Ammon's horn (tissue), 1 donor: ENCODE measurements around the gene ZXDC.

Experiments used
- DNase-seq: peaks from one replicate; pipeline ENCODE4 v3.0.0-alpha.2; 2016; ENCODE audit warnings: low spot score

The ZXDC gene

DNA sequence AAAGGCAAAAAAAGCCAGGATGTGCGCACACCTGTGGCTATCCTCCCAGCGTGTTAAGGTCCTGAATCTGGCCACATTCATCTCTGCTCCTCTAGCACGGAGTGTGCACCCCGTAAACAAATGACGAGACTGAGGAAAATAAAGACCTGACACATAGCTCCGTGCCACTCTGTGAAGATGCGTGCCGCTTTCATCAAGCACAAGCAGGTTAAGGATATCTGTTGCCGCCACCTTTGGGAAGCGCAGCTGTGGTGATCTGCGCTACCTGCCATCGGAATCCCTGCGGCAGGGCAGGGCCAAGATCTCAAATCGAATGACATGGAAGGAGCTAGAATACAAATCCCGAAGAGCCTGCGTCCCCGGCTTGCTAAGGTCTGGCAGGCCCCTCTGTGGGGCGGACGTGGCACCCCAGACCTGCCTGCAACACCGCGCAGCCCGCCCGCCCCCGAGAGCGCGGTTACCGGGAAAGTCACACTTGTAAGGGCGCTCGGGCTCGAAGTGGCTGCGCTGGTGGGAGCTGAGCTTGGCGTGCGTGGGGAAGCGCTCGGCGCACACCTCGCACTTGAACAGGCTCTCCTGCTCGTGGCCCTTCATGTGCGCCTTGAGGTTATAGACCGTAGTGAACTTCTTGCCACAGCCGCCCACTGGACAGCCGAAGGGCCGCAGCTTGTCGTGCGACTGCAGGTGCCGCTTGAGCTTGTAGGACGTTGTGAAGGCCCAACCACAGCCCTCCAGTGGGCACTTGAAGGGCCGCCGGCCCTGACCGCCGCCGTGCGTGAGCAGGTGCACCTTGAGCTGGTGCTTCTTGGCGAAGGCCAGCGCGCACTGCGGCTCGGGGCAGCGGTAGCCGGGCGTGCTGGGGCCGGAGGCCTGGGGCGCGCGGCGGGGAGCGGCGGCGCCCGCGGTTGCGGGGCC, 936 bp downstream of the ZXDC start:
- no peak for DNase-seq

DNA sequence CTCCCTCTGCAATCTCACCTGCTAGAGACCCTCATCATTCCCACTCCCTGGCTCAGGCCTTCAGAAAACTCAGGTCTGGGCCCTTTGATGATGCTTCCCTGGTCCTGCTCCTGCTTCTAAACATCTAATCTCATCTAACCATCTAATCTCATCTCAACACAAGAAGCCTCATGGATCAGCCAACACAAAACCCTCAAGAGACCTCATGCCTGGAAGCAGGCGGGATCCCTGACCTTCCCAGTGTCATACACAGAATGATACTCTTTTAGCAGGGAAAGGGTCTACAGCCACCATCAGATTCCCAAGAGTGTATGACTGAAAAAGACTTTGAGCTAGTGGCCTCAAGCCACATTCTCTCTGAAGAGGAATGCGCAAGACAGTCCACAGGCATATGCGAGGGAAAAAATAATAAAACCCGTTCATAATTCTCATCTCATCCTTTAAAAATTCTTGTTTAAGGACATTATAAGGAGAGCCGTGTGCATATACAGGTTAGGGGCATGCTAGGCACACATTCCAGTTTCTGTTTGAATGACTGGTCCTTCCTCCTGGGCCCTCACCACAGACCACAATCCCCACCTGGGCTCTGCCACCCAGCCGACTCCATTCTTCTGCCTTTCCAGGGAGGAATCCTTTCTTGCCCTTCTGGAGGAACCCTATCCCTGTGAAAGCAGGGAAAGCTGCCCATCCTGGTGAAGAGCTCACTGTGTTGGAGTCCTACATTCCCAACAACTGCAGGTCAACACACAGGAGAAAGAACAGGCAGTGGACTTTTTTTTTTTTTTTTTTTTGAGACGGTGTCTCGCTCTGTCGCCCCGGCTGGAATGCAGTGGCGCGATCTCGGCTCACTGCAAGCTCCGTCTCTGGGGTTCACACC, 2.2 kb downstream of the ZXDC start:
- no peak for DNase-seq

GRCh38 chr3:126472277-126473006, 3.2 kb downstream of the ZXDC start:
- DNase-seq = peak; percentile 82

DNA sequence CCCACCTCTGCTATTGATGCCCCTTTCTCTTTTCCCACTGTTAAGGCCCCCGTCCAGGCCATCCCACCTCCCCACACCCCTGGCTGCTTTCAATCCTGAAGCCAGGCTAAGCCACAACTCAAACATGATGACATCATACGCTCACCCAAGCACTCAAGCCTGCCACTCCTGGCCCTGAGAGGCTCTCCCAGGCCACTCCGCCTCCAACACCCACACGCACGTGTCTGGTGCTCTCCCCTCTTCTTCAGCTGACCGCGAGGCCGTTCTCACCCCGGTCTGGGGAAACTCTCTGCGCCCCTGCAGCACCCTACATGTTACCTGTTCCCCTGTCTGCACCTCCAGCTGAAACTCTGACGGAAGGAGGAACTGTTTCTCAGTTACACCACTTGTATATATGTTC, 6.2 kb downstream of the ZXDC start:
- no peak for DNase-seq

- DNase-seq = no peak
Measured at GRCh38 chr3:126468028-126468891, 7.4 kb downstream of the ZXDC start.

DNA sequence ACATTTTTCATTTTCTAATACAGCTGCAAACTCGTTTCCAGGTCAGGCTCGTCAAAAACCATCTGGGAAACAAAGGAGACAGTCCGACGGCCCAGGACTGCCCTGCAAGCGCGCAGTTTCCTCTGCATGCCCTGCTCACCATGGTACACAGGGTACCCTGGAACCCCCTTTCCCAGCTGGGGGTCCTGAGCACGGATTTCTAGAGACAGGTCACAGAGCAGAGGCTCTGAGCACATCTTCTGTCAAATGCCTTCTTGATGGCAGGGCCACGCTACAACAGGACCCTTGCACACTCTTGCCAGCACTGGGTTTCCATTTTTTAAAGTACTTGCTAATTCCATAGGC, 8.1 kb downstream of the ZXDC start:
- DNase-seq = no peak

- DNase-seq = no peak
Measured at GRCh38 chr3:126466886-126467610, 8.6 kb downstream of the ZXDC start.

GRCh38 chr3:126465928-126466544, 9.7 kb downstream of the ZXDC start:
- peak; percentile 42 for DNase-seq

DNA sequence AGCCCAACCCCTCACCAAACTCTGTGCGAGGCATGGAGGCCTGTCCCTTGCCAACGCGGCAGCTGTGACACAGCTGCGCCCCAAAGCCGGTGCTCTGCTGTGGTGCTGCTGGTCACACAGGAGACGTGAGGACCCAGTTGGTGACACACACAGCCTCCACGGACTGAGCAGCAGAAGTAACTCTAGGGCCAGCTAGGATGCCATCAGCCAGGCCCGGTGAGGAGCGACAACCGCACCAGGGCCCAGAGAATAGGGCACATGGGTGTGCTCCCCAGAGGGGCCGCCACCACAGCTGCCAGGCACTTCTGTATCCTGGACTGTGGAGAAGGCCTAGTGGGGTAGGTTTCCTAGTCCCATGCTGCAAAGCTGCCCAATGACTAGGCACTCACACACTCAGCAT, 10.7 kb downstream of the ZXDC start:
- DNase-seq = no peak

GRCh38 chr3:126464494-126464893, 11.2 kb downstream of the ZXDC start:
- no peak for DNase-seq

DNA sequence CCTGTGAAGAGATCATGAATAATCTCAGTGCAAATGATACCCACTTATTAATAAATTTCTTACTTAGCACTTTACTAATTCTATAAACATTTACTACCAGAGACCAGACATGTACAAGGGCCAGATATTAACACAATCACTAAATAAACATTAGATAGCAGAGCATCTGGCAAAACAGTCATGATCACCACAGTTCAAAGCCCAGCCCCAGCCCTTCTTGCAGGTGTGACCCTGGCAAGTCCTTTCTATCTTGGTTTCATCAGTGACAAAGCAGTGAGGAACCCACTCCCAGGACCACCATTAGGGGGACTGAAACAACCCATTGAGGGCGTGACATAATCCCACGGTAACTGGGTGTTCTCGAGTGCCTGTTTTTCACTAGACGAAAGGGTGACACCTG, 11.6 kb downstream of the ZXDC start:
- no peak for DNase-seq

GRCh38 chr3:126463521-126463920, 12.2 kb downstream of the ZXDC start:
- no peak for DNase-seq

DNA sequence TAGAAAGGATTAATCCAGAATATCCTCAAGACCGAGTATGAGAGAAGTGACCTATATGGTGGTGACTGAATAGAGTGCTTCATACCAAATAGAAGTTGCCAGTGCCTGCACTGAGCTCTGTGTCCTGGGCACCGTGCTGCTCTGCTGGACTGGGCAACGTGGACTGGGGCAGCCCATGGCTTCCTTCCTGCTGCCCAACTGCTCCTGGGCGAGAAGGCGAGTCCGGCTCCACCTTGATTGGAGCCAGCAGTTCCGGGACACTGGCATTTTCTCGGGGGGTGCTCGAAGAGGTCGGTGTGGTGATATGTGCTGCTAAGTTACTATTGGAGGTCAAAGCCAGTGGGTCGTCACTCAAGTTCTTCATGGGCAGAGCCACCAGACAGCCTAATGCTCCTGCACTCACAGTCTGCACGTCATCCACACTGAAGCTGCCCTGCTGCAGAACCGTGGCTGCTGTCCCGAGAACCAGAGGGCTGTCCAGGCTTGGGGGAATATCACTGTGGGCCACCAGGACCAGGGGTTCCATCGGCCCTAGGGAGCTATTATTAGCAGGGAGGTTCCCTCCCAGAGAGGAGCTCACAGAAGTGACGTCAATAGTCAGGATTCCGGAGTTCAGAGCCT, 14.1 kb downstream of the ZXDC start:
- no peak for DNase-seq

- DNase-seq = no peak
Measured at GRCh38 chr3:126460381-126460780, 15.3 kb downstream of the ZXDC start.

GRCh38 chr3:126459763-126460127, 15.9 kb downstream of the ZXDC start:
- no peak for DNase-seq

DNA sequence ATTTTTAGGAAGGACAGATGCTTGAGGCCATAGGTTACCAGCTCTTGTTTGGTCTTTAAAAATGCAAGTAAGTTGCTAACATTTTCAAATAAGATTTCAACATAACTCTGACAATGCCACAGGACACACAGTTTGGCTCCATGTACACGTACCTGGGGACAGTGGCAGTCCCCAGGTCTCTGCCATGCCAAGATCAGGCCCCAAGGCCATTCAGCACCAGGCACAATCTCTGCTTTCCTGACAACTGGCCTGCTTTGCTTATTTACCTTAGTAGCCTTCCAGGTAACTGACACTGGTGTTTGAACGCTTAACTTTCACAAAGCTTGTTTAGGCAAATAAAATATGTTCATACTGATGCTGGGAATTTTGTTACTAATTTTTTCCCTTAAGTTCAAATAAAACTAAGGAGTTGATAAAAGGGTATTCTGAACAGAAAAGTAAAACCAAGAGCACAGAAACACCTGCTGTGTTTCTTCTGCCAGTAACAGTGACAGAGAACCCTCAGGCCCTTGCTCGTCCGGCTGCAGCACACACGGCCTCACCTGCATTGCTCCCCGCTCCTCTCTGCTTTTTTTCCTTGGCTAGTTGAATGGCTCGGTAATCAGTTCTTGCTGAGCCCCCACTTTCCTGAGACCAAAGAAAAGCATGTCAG, 16.5 kb downstream of the ZXDC start:
- no peak for DNase-seq

- no peak for DNase-seq
Measured at GRCh38 chr3:126456766-126457388, 18.8 kb downstream of the ZXDC start.

DNA sequence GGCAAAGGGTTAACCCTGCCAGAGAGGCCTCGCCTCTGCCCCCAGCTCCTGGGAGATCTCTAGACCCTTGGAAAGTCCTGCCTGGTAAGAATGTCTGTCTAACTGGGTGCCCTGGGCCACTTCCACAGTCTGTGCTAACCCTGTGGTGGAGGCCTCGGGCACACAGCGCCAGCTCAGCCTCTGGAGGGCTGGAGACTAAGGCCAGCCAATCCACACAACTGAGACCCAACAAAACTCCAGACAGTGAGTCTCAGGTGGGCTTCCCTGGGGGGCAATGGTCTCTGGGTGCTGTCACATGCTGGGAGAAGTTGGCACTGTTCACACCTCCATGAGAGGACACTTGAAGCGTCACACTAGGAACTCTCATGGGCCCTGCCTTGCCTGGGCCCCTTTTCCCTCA, 19.5 kb downstream of the ZXDC start:
- no peak for DNase-seq
